Measurements from ENCODE around the gene SCYL1.
A peak's percentile ranks its signal among the peaks of the same experiment; 100 is the strongest.

The SCYL1 gene

GRCh38 chr11:65574109-65574810, 49.4 kb downstream of the SCYL1 start:
- H3K27ac Mint-ChIP-seq = peak overlapping the region; percentile 75 to 83 (median 76)
- H3K36me3 Mint-ChIP-seq (ENCODE audit: low read depth) = no peaks in the 10 kb centered on the region
- H3K9me3 Mint-ChIP-seq = no peaks in the 10 kb centered on the region
- H3K27me3 Mint-ChIP-seq (ENCODE audit: low read depth) = peaks cover 3% of the 10 kb centered on the region
- H3K4me1 Mint-ChIP-seq = peaks cover 64% of the 10 kb centered on the region
- TF ChIP-seq, protein P1, sequence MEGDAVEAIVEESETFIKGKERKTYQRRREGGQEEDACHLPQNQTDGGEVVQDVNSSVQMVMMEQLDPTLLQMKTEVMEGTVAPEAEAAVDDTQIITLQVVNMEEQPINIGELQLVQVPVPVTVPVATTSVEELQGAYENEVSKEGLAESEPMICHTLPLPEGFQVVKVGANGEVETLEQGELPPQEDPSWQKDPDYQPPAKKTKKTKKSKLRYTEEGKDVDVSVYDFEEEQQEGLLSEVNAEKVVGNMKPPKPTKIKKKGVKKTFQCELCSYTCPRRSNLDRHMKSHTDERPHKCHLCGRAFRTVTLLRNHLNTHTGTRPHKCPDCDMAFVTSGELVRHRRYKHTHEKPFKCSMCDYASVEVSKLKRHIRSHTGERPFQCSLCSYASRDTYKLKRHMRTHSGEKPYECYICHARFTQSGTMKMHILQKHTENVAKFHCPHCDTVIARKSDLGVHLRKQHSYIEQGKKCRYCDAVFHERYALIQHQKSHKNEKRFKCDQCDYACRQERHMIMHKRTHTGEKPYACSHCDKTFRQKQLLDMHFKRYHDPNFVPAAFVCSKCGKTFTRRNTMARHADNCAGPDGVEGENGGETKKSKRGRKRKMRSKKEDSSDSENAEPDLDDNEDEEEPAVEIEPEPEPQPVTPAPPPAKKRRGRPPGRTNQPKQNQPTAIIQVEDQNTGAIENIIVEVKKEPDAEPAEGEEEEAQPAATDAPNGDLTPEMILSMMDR (IDR thresholded peaks at IDR 0.05; ENCODE audit: unreplicated experiment in 3 of 3) = peak; percentile 98 to 99 (median 99)
- peak overlapping the region; percentile 89 to 90 (median 90) for H3K4me3 Mint-ChIP-seq

DNA sequence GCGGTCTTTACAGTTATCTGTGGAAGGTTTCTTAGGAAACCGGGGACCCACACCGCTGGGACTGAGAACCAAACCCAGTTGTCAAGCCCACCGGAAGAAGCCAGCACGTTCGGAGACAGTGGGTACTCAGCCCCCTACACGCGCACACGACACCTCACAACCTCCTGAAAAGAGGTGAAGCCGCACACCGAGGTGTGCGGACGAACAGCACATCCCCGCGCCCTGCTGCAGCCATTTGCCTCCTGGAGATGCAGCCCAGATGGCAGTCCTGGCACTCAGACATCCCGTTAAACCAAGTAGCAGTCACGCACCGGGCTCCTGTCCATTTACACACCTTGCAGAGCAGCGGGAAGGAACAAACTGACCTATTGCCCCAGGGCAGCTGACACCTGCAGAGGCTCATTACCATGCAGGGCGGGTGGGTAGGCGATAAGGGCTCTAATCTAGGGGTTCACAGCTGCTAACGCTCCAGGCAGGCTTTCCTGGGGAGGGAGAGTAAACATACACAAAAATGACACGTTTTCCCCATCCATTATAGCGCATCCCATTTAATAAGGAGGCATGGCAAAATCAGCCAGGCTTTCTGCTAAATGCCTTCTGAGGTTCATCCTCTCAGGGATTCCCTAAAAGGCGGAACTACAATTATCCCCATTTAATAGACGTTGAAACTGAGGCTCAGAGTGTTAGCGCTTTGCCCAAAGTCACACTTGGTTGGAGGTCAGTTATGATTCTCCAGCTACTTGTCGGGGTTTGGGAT, 50.1 kb downstream of the SCYL1 start:
- Mint-ChIP-seq H3K9me3 (no peaks in the 10 kb centered on the region), H3K4me3 (peak overlapping the region; percentile 82 to 90 (median 88)), H3K27me3 (ENCODE audit: low read depth) (peaks cover 3% of the 10 kb centered on the region), H3K4me1 (peaks cover 57% of the 10 kb centered on the region), H3K27ac (peak overlapping the region; percentile 75 to 83 (median 76)), H3K36me3 (ENCODE audit: low read depth) (no peaks in the 10 kb centered on the region)
- TF ChIP-seq, protein P1 (IDR thresholded peaks at IDR 0.05; ENCODE audit: unreplicated experiment in 3 of 3) = no peak

DNA sequence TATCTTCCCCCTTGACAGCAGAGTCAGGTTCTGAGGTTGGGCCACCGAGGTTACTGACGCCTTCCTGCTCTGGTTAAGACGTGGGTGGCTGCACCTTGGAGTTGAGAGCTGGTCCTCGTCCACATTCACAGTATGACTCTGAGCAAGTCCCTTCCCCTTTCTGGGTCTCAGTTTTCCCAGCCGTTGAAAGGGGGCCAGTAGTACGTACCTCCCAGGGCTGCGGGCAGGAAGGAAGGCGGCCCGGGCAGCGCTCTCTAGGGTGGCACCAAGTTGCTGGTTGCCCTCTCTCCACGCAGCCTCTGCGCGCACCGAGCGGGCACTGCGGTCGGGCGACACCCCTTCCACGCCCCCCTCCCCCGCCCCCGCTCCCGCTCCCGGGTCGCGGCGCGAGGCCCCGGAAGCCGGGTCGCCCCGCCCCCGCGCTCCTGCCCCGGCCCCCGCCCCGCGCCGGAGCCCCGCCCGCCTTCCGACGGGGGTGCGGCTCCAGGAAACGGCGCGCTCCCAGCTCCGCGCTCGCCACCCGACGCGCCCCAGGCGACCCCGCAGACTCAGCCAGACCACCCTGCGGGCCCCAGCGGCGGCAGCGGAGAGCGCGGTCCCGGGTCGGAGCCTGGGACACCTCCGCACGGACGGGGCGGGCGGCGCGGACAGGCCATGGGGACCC, 50.8 kb downstream of the SCYL1 start, which contains the start of gene EHBP1L1:
EHBP1L1 (plus strand) TSS at position 486 of the 664 bp plus-strand sequence. CDS start 250 bp downstream, outside the sequence.
- peaks cover 51% of the 10 kb centered on the region for H3K4me1 Mint-ChIP-seq
- peaks cover 3% of the 10 kb centered on the region for H3K27me3 Mint-ChIP-seq (ENCODE audit: low read depth)
- peak within 1 kb of the TSS; percentile 82 to 90 (median 88) for H3K4me3 Mint-ChIP-seq
- peak within 1 kb of the TSS; percentile 75 to 83 (median 76) for H3K27ac Mint-ChIP-seq
- TF ChIP-seq, protein P1 (IDR thresholded peaks at IDR 0.05; ENCODE audit: unreplicated experiment in 3 of 3) = no peak
- H3K36me3 Mint-ChIP-seq (ENCODE audit: low read depth) = no peaks in the 10 kb centered on the region
- H3K9me3 Mint-ChIP-seq = no peaks in the 10 kb centered on the region

- H3K36me3 Mint-ChIP-seq (ENCODE audit: low read depth) = no peaks in the 10 kb centered on the region
- TF ChIP-seq, protein P1 (IDR thresholded peaks at IDR 0.05; ENCODE audit: unreplicated experiment in 3 of 3) = no peak
- no peaks in the 10 kb centered on the region for H3K9me3 Mint-ChIP-seq
- H3K4me3 Mint-ChIP-seq = peak overlapping the region; percentile 70 to 89 (median 84)
- H3K27ac Mint-ChIP-seq = peak overlapping the region in 2 of 3 experiments; percentile 58 to 70
- H3K4me1 Mint-ChIP-seq = peaks cover 46% of the 10 kb centered on the region
- peaks cover 3% of the 10 kb centered on the region for H3K27me3 Mint-ChIP-seq (ENCODE audit: low read depth)
Measured at GRCh38 chr11:65576232-65576866, 51.5 kb downstream of the SCYL1 start.

GRCh38 chr11:65576867-65577755, 52.2 kb downstream of the SCYL1 start:
- Mint-ChIP-seq H3K27me3 (ENCODE audit: low read depth) (peaks cover 6% of the 10 kb centered on the region), H3K4me1 (peaks cover 39% of the 10 kb centered on the region), H3K4me3 (peak overlapping the region; percentile 70 to 89 (median 84)), H3K27ac (peak overlapping the region in 2 of 3 experiments; percentile 58 to 70), H3K36me3 (ENCODE audit: low read depth) (no peaks in the 10 kb centered on the region), H3K9me3 (no peaks in the 10 kb centered on the region)
- TF ChIP-seq, protein P1 (IDR thresholded peaks at IDR 0.05; ENCODE audit: unreplicated experiment in 3 of 3) = no peak
